Loucy (cell line): Measurements from ENCODE around the gene MARCHF7.

ENCODE experiments used
- CTCF ChIP-seq: fragments of 200-600 bp; sonication (generic); conservative IDR thresholded peaks from 2 replicates; pipeline ENCODE4 v1.5.1; 2014; ENCODE audit warnings: mild to moderate bottlenecking, antibody characterized with exemption, low read length
- EZH2phosphoT487 ChIP-seq: fragments of 200-600 bp; IDR thresholded peaks from 2 replicates; pipeline ENCODE4 v1.6.1; 2018; ENCODE audit warnings: antibody characterized with exemption, mild to moderate bottlenecking, moderate library complexity, borderline replicate concordance

- no peak for TF ChIP-seq CTCF
- no peak for TF ChIP-seq EZH2phosphoT487
Observed at GRCh38 chr2:159703491-159703890, 8.8 kb upstream of the MARCHF7 start.
